ENCODE data around the gene ZC2HC1C.

ZC2HC1C gene

DNA sequence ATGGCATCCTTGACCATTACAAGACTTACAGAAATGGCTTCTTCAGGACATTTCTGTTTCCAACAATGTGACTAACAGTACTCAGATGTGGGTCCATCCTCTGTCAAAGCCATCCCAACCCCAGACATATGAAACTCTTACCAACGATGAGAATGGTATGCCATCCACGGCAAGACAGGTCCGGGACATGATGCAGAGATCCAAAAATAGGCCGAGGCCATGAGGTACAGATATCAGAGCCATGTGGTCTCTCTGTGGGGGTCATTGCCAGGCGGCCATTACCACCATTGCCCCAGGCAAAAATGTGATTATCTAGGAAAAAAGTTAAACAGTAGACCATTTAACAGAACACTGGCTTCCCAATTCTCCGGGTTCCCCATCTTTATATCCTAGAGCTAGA lies 27.5 kb downstream of the ZC2HC1C start:
- 96% methylated on average over 5 of the region's 6 CpGs for whole genome bisulfite sequencing (ENCODE audit: insufficient coverage)
- H3K27me3 ChIP-seq (replicated peaks in 2 of 5; ENCODE audit: control insufficient read depth in 4 of 5, insufficient read depth in 5 of 5, low read length in 4 of 5), result no peaks in the 10 kb centered on the region

DNA sequence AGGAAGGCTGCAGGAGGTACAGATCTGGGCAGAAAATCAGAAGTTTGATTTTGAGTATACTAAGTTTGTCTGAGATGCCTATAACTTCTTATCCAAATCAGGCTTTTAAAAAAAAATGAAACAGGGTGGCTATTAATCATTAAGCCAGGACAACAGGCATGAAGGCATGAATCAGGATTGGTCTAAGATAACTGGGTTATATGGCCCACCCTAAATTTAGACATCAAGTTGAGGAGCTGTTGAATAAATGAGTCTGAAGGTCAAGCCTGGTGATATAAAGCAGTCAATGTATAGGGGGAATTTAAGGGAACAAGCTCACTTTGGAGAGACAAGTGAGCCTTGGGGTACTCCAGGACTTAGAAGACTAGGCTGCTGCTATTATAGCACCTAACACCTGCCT lies 28.8 kb downstream of the ZC2HC1C start:
- Histone ChIP-seq H3K27me3 (replicated peaks in 2 of 5; ENCODE audit: control insufficient read depth in 4 of 5, insufficient read depth in 5 of 5, low read length in 4 of 5) (no peaks in the 10 kb centered on the region), H3K9me3 (ENCODE audit: control extremely low read depth in 1 of 5, control insufficient read depth in 4 of 5, insufficient read depth in 2 of 5, low read depth in 1 of 5, low read length in 4 of 5) (no peaks in the 10 kb centered on the region), H3K27ac (ENCODE audit: insufficient read depth in 1 of 2, low read depth in 1 of 2, low read length in 2 of 2, poor library complexity in 1 of 2, severe bottlenecking in 2 of 2) (no peak overlapping the region), H3K36me3 (ENCODE audit: control insufficient read depth in 4 of 4, insufficient read depth in 4 of 4, low read length in 3 of 4) (peaks cover 12 to 75% (median 48%) of the 10 kb centered on the region in 4 experiments), H3K4me3 (ENCODE audit: control insufficient read depth in 1 of 7, extremely low read depth in 1 of 7, insufficient read depth in 4 of 7, low read depth in 2 of 7, low read length in 6 of 7) (no peak overlapping the region), H3K4me1 (ENCODE audit: control extremely low read depth in 1 of 4, control insufficient read depth in 4 of 4, insufficient read depth in 4 of 4, low read length in 3 of 4) (no peaks in the 10 kb centered on the region)
- no peak for DNase-seq
- ChIA-PET CTCF (interaction anchor here (0.5 to 4.7 kb wide), 5 partner anchors 10 to 499 kb away, joined by 3 to 42 read pairs (median 5); partner anchors contain the start of gene PROX2), POLR2A (no interaction called here)

More for the DNA sequence above, 27.5 kb downstream of the ZC2HC1C start:
- Histone ChIP-seq H3K9me3 (ENCODE audit: control extremely low read depth in 1 of 5, control insufficient read depth in 4 of 5, insufficient read depth in 2 of 5, low read depth in 1 of 5, low read length in 4 of 5) (no peaks in the 10 kb centered on the region), H3K4me1 (ENCODE audit: control extremely low read depth in 1 of 4, control insufficient read depth in 4 of 4, insufficient read depth in 4 of 4, low read length in 3 of 4) (no peaks in the 10 kb centered on the region), H3K27ac (ENCODE audit: insufficient read depth in 1 of 2, low read depth in 1 of 2, low read length in 2 of 2, poor library complexity in 1 of 2, severe bottlenecking in 2 of 2) (no peak overlapping the region), H3K36me3 (ENCODE audit: control insufficient read depth in 4 of 4, insufficient read depth in 4 of 4, low read length in 3 of 4) (peaks cover 12 to 77% (median 51%) of the 10 kb centered on the region in 4 experiments), H3K4me3 (ENCODE audit: control insufficient read depth in 1 of 7, extremely low read depth in 1 of 7, insufficient read depth in 4 of 7, low read depth in 2 of 7, low read length in 6 of 7) (no peak overlapping the region)
- ChIA-PET POLR2A (no interaction called here), CTCF (interaction anchor here (1.1 to 1.4 kb wide), 2 partner anchors 9 to 237 kb away, joined by 3 to 7 read pairs; no protein-coding TSS in a partner anchor)
- DNase-seq, result no peak

DNA sequence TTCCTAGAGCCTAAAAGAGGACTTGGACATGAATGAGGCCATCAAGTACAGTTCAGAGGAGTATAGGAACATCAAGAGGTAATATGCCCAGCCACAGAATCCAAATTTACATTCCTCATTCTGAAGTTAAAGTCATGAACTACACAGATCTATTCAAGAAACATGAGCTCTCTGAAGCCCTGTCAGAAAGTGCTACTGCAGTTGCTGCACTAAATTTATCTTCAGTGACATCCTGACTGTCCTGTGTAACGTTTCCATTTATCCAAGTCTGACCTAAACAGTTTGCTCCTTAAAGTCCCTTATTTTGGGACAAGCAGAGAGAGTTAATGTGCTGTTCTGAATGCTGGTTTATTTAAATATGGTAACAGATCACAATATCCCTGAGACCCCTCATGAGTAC lies 29.2 kb downstream of the ZC2HC1C start:
- Histone ChIP-seq H3K36me3 (ENCODE audit: control insufficient read depth in 4 of 4, insufficient read depth in 4 of 4, low read length in 3 of 4) (peaks cover 12 to 78% (median 48%) of the 10 kb centered on the region in 4 experiments), H3K27ac (ENCODE audit: insufficient read depth in 1 of 2, low read depth in 1 of 2, low read length in 2 of 2, poor library complexity in 1 of 2, severe bottlenecking in 2 of 2) (no peak overlapping the region), H3K9me3 (ENCODE audit: control extremely low read depth in 1 of 5, control insufficient read depth in 4 of 5, insufficient read depth in 2 of 5, low read depth in 1 of 5, low read length in 4 of 5) (no peaks in the 10 kb centered on the region), H3K4me3 (ENCODE audit: control insufficient read depth in 1 of 7, extremely low read depth in 1 of 7, insufficient read depth in 4 of 7, low read depth in 2 of 7, low read length in 6 of 7) (no peak overlapping the region), H3K27me3 (replicated peaks in 2 of 5; ENCODE audit: control insufficient read depth in 4 of 5, insufficient read depth in 5 of 5, low read length in 4 of 5) (no peaks in the 10 kb centered on the region), H3K4me1 (ENCODE audit: control extremely low read depth in 1 of 4, control insufficient read depth in 4 of 4, insufficient read depth in 4 of 4, low read length in 3 of 4) (no peaks in the 10 kb centered on the region)
- no peak for DNase-seq
- POLR2A ChIA-PET, result no interaction called here
- 100% methylated on average over 1 of the region's 1 CpG for WGBS (ENCODE audit: insufficient coverage)
- CTCF ChIA-PET, result interaction anchor here (0.5 to 4.7 kb wide), 5 partner anchors 10 to 499 kb away, joined by 3 to 42 read pairs (median 5); partner anchors contain the start of gene PROX2

DNA sequence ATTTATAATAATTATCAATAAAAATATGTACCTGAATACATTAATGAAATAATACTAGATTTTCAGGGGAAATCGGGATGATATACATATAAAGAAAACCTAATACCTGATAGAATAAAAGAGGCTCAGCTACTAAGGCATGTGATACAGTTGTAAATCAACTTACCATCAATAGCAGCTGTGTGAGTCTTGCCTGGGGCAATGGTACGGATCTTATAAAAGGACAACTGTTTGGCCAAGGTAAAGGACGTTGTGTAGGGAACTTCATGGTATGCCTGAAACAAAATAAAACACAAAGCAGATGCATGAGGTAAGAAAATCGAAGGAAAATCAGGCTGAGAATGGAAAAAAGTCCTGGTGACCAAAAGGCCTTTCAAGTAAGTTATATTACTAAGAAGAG lies 32.0 kb downstream of the ZC2HC1C start:
- H3K36me3 ChIP-seq (ENCODE audit: control insufficient read depth in 4 of 4, insufficient read depth in 4 of 4, low read length in 3 of 4), result peaks cover 19 to 70% (median 48%) of the 10 kb centered on the region in 4 experiments
- H3K27ac ChIP-seq (ENCODE audit: insufficient read depth in 1 of 2, low read depth in 1 of 2, low read length in 2 of 2, poor library complexity in 1 of 2, severe bottlenecking in 2 of 2), result no peak overlapping the region
- no peak overlapping the region for H3K4me3 ChIP-seq (ENCODE audit: control insufficient read depth in 1 of 7, extremely low read depth in 1 of 7, insufficient read depth in 4 of 7, low read depth in 2 of 7, low read length in 6 of 7)
- WGBS (ENCODE audit: insufficient coverage), result 95% methylated on average over 3 of the region's 4 CpGs
- H3K4me1 ChIP-seq (ENCODE audit: control extremely low read depth in 1 of 4, control insufficient read depth in 4 of 4, insufficient read depth in 4 of 4, low read length in 3 of 4), result no peaks in the 10 kb centered on the region
- H3K9me3 ChIP-seq (ENCODE audit: control extremely low read depth in 1 of 5, control insufficient read depth in 4 of 5, insufficient read depth in 2 of 5, low read depth in 1 of 5, low read length in 4 of 5), result no peaks in the 10 kb centered on the region
- no peak for DNase-seq
- no peaks in the 10 kb centered on the region for H3K27me3 ChIP-seq (replicated peaks in 2 of 5; ENCODE audit: control insufficient read depth in 4 of 5, insufficient read depth in 5 of 5, low read length in 4 of 5)
- CTCF ChIA-PET, result interaction anchor here (0.7 to 4.7 kb wide), 3 partner anchors 13 to 476 kb away, joined by 3 to 42 read pairs (median 3); no protein-coding TSS in a partner anchor
- POLR2A ChIA-PET, result interaction anchor here (0.7 kb wide), 1 partner anchor 153 kb away, joined by 3 read pairs; no protein-coding TSS in a partner anchor

DNA sequence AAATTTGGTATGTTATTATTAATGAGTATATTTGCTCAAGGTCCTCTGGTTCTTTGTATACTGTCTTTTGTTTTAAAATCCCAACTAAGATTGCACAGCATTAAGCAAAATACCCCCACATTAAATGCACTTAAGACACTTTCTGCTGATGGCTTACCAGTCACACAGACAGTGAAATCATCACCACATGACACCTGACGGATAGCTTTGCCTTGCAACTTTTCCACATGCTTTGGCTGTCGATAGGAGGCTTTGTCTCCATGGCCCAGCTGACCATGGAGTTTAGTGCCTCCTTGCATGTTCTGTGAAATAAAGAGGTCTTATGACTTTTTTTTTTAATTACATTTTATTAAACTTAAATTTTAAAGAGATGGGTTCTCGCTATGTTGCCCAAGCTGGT lies 37.7 kb downstream of the ZC2HC1C start:
- 50% methylated on average over 2 of the region's 3 CpGs for WGBS (ENCODE audit: insufficient coverage)
- H3K9me3 ChIP-seq (ENCODE audit: control extremely low read depth in 1 of 5, control insufficient read depth in 4 of 5, insufficient read depth in 2 of 5, low read depth in 1 of 5, low read length in 4 of 5), result no peaks in the 10 kb centered on the region
- H3K36me3 ChIP-seq (ENCODE audit: control insufficient read depth in 4 of 4, insufficient read depth in 4 of 4, low read length in 3 of 4), result peaks cover 22 to 86% (median 46%) of the 10 kb centered on the region in 4 experiments
- no peak overlapping the region for H3K27ac ChIP-seq (ENCODE audit: insufficient read depth in 1 of 2, low read depth in 1 of 2, low read length in 2 of 2, poor library complexity in 1 of 2, severe bottlenecking in 2 of 2)
- H3K4me1 ChIP-seq (ENCODE audit: control extremely low read depth in 1 of 4, control insufficient read depth in 4 of 4, insufficient read depth in 4 of 4, low read length in 3 of 4), result no peaks in the 10 kb centered on the region
- no peak overlapping the region for H3K4me3 ChIP-seq (ENCODE audit: control insufficient read depth in 1 of 7, extremely low read depth in 1 of 7, insufficient read depth in 4 of 7, low read depth in 2 of 7, low read length in 6 of 7)
- no peaks in the 10 kb centered on the region for H3K27me3 ChIP-seq (replicated peaks in 2 of 5; ENCODE audit: control insufficient read depth in 4 of 5, insufficient read depth in 5 of 5, low read length in 4 of 5)
- ChIA-PET CTCF (interaction anchor here (1.1 to 3.3 kb wide), 3 partner anchors 19 to 159 kb away, joined by 3 to 10 read pairs (median 4); partner anchors contain the start of gene MLH3), POLR2A (interaction anchor here (0.6 kb wide), 1 partner anchor 1679 kb away, joined by 3 read pairs; no protein-coding TSS in a partner anchor)
- no peak for DNase-seq

DNA sequence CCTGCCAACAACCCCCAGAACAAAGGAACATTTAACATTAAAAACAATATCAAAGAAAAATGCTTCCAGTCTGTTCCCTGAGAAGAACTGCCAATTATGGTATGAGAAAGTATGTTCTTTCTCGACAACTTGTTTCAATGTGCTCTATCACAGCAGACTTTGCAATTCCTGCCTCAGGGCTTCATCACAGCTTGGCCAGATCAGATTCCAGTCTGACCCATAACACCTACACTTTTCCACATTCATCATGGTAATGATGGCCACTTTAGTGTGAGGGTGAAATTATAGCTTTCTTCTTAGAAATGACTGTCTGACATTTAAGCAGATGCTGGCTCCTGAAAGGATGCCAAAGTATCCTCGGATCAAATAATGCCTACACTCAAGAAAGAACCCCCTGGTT lies 40.4 kb downstream of the ZC2HC1C start:
- Histone ChIP-seq H3K27me3 (replicated peaks in 2 of 5; ENCODE audit: control insufficient read depth in 4 of 5, insufficient read depth in 5 of 5, low read length in 4 of 5) (no peaks in the 10 kb centered on the region), H3K27ac (ENCODE audit: insufficient read depth in 1 of 2, low read depth in 1 of 2, low read length in 2 of 2, poor library complexity in 1 of 2, severe bottlenecking in 2 of 2) (no peak overlapping the region), H3K9me3 (ENCODE audit: control extremely low read depth in 1 of 5, control insufficient read depth in 4 of 5, insufficient read depth in 2 of 5, low read depth in 1 of 5, low read length in 4 of 5) (no peaks in the 10 kb centered on the region), H3K36me3 (ENCODE audit: control insufficient read depth in 4 of 4, insufficient read depth in 4 of 4, low read length in 3 of 4) (peaks cover 36 to 97% (median 57%) of the 10 kb centered on the region in 4 experiments), H3K4me3 (ENCODE audit: control insufficient read depth in 1 of 7, extremely low read depth in 1 of 7, insufficient read depth in 4 of 7, low read depth in 2 of 7, low read length in 6 of 7) (no peak overlapping the region), H3K4me1 (ENCODE audit: control extremely low read depth in 1 of 4, control insufficient read depth in 4 of 4, insufficient read depth in 4 of 4, low read length in 3 of 4) (peaks cover 0 to 3% (median 0%) of the 10 kb centered on the region in 4 experiments)
- WGBS (ENCODE audit: insufficient coverage), result 83% methylated on average over 1 of the region's 2 CpGs
- CTCF ChIA-PET, result interaction anchor here (0.5 to 3.3 kb wide), 3 partner anchors 21 to 1989 kb away, joined by 4 to 10 read pairs (median 4); no protein-coding TSS in a partner anchor
- POLR2A ChIA-PET, result no interaction called here
- no peak for DNase-seq

DNA sequence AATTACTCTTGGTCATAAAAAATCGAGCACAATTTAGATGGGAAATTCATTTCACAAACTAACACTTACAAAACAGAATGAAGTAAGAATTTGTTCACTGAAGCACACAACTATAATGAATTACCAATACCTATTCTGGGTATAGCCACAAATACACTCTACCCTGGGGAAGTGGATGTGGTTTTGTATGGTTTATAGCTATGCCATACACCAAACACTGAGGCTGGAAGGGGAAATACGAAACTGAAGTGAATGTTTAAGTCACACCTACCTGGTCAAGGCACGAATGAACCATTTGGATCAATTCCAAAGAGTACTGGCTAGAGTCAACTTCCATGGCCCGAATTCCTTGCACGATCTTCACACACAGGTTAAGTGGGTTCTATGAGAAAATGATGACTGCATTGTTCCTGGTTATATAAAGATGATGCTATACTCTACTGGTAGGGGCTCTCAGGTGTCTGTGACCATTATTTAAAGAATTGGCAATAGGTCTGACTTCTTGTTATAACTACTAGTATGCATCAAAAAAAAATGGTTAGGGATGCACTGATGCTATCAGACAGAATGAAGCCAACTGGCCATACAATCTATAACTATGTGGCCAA lies 44.6 kb downstream of the ZC2HC1C start:
- no peak for DNase-seq
- Histone ChIP-seq H3K9me3 (ENCODE audit: control extremely low read depth in 1 of 5, control insufficient read depth in 4 of 5, insufficient read depth in 2 of 5, low read depth in 1 of 5, low read length in 4 of 5) (no peaks in the 10 kb centered on the region), H3K4me3 (ENCODE audit: control insufficient read depth in 1 of 7, extremely low read depth in 1 of 7, insufficient read depth in 4 of 7, low read depth in 2 of 7, low read length in 6 of 7) (no peak overlapping the region), H3K36me3 (ENCODE audit: control insufficient read depth in 4 of 4, insufficient read depth in 4 of 4, low read length in 3 of 4) (peaks cover 34 to 90% (median 67%) of the 10 kb centered on the region in 4 experiments), H3K27me3 (replicated peaks in 2 of 5; ENCODE audit: control insufficient read depth in 4 of 5, insufficient read depth in 5 of 5, low read length in 4 of 5) (no peaks in the 10 kb centered on the region), H3K4me1 (ENCODE audit: control extremely low read depth in 1 of 4, control insufficient read depth in 4 of 4, insufficient read depth in 4 of 4, low read length in 3 of 4) (peaks cover 0 to 3% (median 0%) of the 10 kb centered on the region in 4 experiments), H3K27ac (ENCODE audit: insufficient read depth in 1 of 2, low read depth in 1 of 2, low read length in 2 of 2, poor library complexity in 1 of 2, severe bottlenecking in 2 of 2) (no peak overlapping the region)
- ChIA-PET CTCF (no interaction called here), POLR2A (no interaction called here)
- WGBS (ENCODE audit: insufficient coverage), result 55% methylated on average over 3 of the region's 5 CpGs

Data from common myeloid progenitor, CD34-positive (primary cell).